Body of pancreas (tissue), 4 donors: ENCODE results near the gene HDAC1.
"Not testable (repeated sequence)": the region's sequence is repeated elsewhere in the genome, so short reads cannot be mapped to it uniquely, and the experiment has no call there.

Experiments
- POLR2A ChIP-seq, 3 donors: fragments of 450-650 bp; IDR thresholded peaks; one replicate each; pipeline ENCODE4 v1.6.1; 2016; ENCODE audit warnings: antibody characterized with exemption in 3 of 3, mild to moderate bottlenecking in 2 of 3
- TF ChIP-seq, protein P1 (sequence below), 7 experiments: fragments of 450-650 bp in 4 of 7; fragments of 200-600 bp in 3 of 7; sonication (generic) in 3 of 7; IDR thresholded peaks; one replicate each; pipeline ENCODE4 v1.5.1; 2016 to 2019; ENCODE audit warnings: antibody characterized with exemption in 7 of 7

DNA sequence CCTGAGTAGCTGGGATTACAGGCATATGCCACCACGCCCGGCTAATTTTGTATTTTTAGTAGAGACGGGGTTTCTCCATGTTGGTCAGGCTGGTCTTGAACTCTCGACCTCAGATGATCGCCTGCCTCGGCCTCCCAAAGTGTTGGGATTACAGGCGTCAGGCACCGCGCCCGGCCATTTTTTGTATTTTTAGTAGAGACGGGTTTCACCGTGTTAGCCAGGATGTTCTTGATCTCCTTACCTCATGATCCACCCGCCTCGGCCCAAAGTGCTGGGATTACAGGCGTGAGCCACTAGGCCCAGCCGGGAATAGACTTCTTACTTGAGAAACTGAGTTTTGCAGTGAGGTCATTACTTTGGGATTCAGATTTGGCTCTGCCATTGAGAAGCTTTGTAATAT lies 6.3 kb downstream of the HDAC1 start:
- TF ChIP-seq POLR2A (IDR thresholded peaks at IDR 0.05), result not testable (repeated sequence)
- TF ChIP-seq, protein P1, sequence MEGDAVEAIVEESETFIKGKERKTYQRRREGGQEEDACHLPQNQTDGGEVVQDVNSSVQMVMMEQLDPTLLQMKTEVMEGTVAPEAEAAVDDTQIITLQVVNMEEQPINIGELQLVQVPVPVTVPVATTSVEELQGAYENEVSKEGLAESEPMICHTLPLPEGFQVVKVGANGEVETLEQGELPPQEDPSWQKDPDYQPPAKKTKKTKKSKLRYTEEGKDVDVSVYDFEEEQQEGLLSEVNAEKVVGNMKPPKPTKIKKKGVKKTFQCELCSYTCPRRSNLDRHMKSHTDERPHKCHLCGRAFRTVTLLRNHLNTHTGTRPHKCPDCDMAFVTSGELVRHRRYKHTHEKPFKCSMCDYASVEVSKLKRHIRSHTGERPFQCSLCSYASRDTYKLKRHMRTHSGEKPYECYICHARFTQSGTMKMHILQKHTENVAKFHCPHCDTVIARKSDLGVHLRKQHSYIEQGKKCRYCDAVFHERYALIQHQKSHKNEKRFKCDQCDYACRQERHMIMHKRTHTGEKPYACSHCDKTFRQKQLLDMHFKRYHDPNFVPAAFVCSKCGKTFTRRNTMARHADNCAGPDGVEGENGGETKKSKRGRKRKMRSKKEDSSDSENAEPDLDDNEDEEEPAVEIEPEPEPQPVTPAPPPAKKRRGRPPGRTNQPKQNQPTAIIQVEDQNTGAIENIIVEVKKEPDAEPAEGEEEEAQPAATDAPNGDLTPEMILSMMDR (IDR thresholded peaks at IDR 0.05), result not testable (repeated sequence)
